CD4-positive, alpha-beta T cell (primary cell): ENCODE results near the gene KLHL18. TPM values are rescaled to one million over a fixed set of nuclear protein-coding genes. Genes with fewer than 3 reads are reported as not detected.

Experiments
- ATAC-seq: fragments of 200-7000 bp; cut with Tn5 transposase; one replicate; pipeline ENCODE4 v1.10.0; 2022; ENCODE audit warnings: mild to moderate bottlenecking; ENCODE audit not compliant: poor library complexity
- CTCF ChIA-PET: fragments of 350-600 bp; sonication (Branson Sonifier 250); formaldehyde crosslinking; loops from one replicate; lab custom pipeline; 2021; ENCODE audit warnings: antibody characterized with exemption, inconsistent platforms; lab: Charles Lee
- POLR2A ChIA-PET: fragments of 350-600 bp; sonication (Branson Sonifier 250); formaldehyde crosslinking; loops from one replicate; lab custom pipeline; 2021; ENCODE audit warnings: antibody characterized with exemption, inconsistent platforms; lab: Charles Lee
- DNase-seq, 14 experiments: peaks; one replicate each; pipeline ENCODE4 v3.0.0-alpha.2; 2013 to 2020; ENCODE audit warnings: mixed read lengths in 2 of 14
- H3K27ac ChIP-seq, 2 donors: one replicate each; pipeline versions ENCODE4 v1.5.1 to v1.7.0; 2013; ENCODE audit warnings: low read length in 2 of 2, low read depth in 1 of 2, mild to moderate bottlenecking in 1 of 2
- H3K27me3 ChIP-seq, 2 experiments: 1 replicate in 1 of 2; 2 replicates in 1 of 2; pipeline versions ENCODE4 v1.6.1 to v1.7.0; 2013; ENCODE audit warnings: low read length in 2 of 2, control low read depth in 1 of 2, mild to moderate bottlenecking in 1 of 2, moderate library complexity in 1 of 2; ENCODE audit not compliant: insufficient read depth in 2 of 2, control insufficient read depth in 1 of 2
- H3K36me3 ChIP-seq: one replicate; pipeline ENCODE4 v1.6.1; 2013; ENCODE audit warnings: low read length, control low read depth; ENCODE audit not compliant: insufficient read depth
- H3K4me1 ChIP-seq: one replicate; pipeline ENCODE4 v1.6.1; 2013; ENCODE audit warnings: low read length, control low read depth; ENCODE audit not compliant: insufficient read depth
- H3K4me3 ChIP-seq: one replicate; pipeline ENCODE4 v1.5.1; 2013; ENCODE audit warnings: mild to moderate bottlenecking, low read length, moderate library complexity
- H3K9me3 ChIP-seq, 2 experiments: 1 replicate in 1 of 2; 2 replicates in 1 of 2; pipeline versions ENCODE4 v1.6.1 to v1.7.0; 2013; ENCODE audit warnings: low read length in 2 of 2, mild to moderate bottlenecking in 2 of 2, control low read depth in 1 of 2, moderate library complexity in 1 of 2; ENCODE audit not compliant: control insufficient read depth in 1 of 2, insufficient read depth in 1 of 2
- H3K27ac Mint-ChIP-seq: one replicate; pipeline ENCODE4 v1.8.0; 2020; ENCODE audit warnings: mixed read lengths
- H3K27me3 Mint-ChIP-seq: one replicate; pipeline ENCODE4 v1.8.0; 2021; ENCODE audit warnings: mixed read lengths
- H3K36me3 Mint-ChIP-seq: one replicate; pipeline ENCODE4 v1.8.0; 2021; ENCODE audit warnings: low read depth, mixed read lengths
- H3K4me1 Mint-ChIP-seq: one replicate; pipeline ENCODE4 v1.8.0; 2021; ENCODE audit warnings: low read depth, mixed read lengths
- H3K4me3 Mint-ChIP-seq: one replicate; pipeline ENCODE4 v1.8.0; 2020; ENCODE audit warnings: mild to moderate bottlenecking, mixed read lengths
- H3K9me3 Mint-ChIP-seq: one replicate; pipeline ENCODE4 v1.8.0; 2020; ENCODE audit warnings: mixed read lengths
- CTCF ChIP-seq: fragments of 200-600 bp; IDR thresholded peaks from one replicate; pipeline ENCODE4 v1.8.0; 2022; ENCODE audit warnings: antibody characterized with exemption, mild to moderate bottlenecking
- intact Hi-C, 2 experiments: fragments of 100-400 bp; cut with DNase I in 1 of 2; cut with micrococcal nuclease in 1 of 2; formaldehyde crosslinking; loops; one replicate each; pipeline versions ENCODE4 v1.15.1 to v1.9.0; 2023 to 2025; cut with DNase I, micrococcal nuclease
- total RNA-seq, 174 experiments: library from RNA in 2 of 174; stranded (reverse) in 2 of 174; gene quantifications; one replicate each; pipeline ENCODE4 v1.2.3 and lab custom pipeline; 2021 to 2026

KLHL18 gene
- total RNA-seq, 2 experiments from 2014 or later: 43.3 to 43.7 TPM

GRCh38 chr3:47280519-47280918 is 2.2 kb upstream of the KLHL18 start:
- no peaks in the 10 kb centered on the region for H3K36me3 ChIP-seq
- H3K4me1 ChIP-seq: peaks cover 36% of the 10 kb centered on the region
- peaks cover 23% of the 10 kb centered on the region for H3K36me3 Mint-ChIP-seq
- ChIA-PET POLR2A (no interaction called here), CTCF (interaction anchor here (2.4 kb wide), 1 partner anchor 116 kb away, joined by 12 read pairs; the partner anchor contains the start of gene SETD2)
- no peaks in the 10 kb centered on the region for H3K27me3 Mint-ChIP-seq
- ATAC-seq (no peak), DNase-seq (no peak)
- no peaks in the 10 kb centered on the region for H3K9me3 Mint-ChIP-seq
- intact Hi-C loops: loop anchor here in 1 of 2 experiments (5.0 to 10.0 kb wide), 4 partner anchors 303 to 1327 kb away; partner anchors contain the start of genes CCDC12, NBEAL2, SMARCC1 and UQCRC1
- no peak overlapping the region for H3K4me3 Mint-ChIP-seq
- H3K27ac Mint-ChIP-seq: no peak overlapping the region
- H3K9me3 ChIP-seq: no peaks in the 10 kb centered on the region
- H3K4me3 ChIP-seq: no peak overlapping the region
- no peak overlapping the region for H3K27ac ChIP-seq
- peaks cover 30% of the 10 kb centered on the region for H3K4me1 Mint-ChIP-seq
- no peaks in the 10 kb centered on the region for H3K27me3 ChIP-seq
- no peak for TF ChIP-seq CTCF

- Histone ChIP-seq H3K36me3 (peaks cover 8% of the 10 kb centered on the region), H3K4me1 (peaks cover 45% of the 10 kb centered on the region), H3K9me3 (no peaks in the 10 kb centered on the region), H3K4me3 (peak overlapping the region; percentile 78), H3K27me3 (no peaks in the 10 kb centered on the region), H3K27ac (peak overlapping the region; percentile 95 to 98)
- H3K4me3 Mint-ChIP-seq: peak overlapping the region; percentile 98
- peaks cover 42% of the 10 kb centered on the region for H3K4me1 Mint-ChIP-seq
- no peaks in the 10 kb centered on the region for H3K27me3 Mint-ChIP-seq
- no peak for TF ChIP-seq CTCF
- H3K9me3 Mint-ChIP-seq: no peaks in the 10 kb centered on the region
- intact Hi-C loops: loop anchor here (1.0 to 10.0 kb wide), 8 partner anchors 98 to 1324 kb away; partner anchors contain the start of genes PTPN23 (in 2 of the 2), SETD2 (in 2 of the 2), CCDC12 (in 1 of the 2) and ELP6 (in 1 of the 2)
- ChIA-PET CTCF (interaction anchor here (1.9 kb wide), 1 partner anchor 119 kb away, joined by 9 read pairs; the partner anchor contains the start of gene SETD2), POLR2A (interaction anchor here (0.5 to 2.6 kb wide), 4 partner anchors 11 to 744 kb away, joined by 3 to 15 read pairs (median 4); partner anchors contain the start of gene SETD2)
- peak; percentile 11 for ATAC-seq
- DNase-seq: peak in 7 of 14 experiments; percentile 11 to 38 (median 19)
- H3K36me3 Mint-ChIP-seq: peaks cover 30% of the 10 kb centered on the region
- H3K27ac Mint-ChIP-seq: peak overlapping the region; percentile 99
These were observed 421 bp downstream of the KLHL18 start for GRCh38 chr3:47283193-47283537.

GRCh38 chr3:47283591-47284364 is 1.0 kb downstream of the KLHL18 start:
- Mint-ChIP-seq H3K4me1 (peaks cover 45% of the 10 kb centered on the region), H3K27ac (peak overlapping the region; percentile 99), H3K36me3 (peaks cover 37% of the 10 kb centered on the region), H3K4me3 (peak overlapping the region; percentile 98), H3K27me3 (no peaks in the 10 kb centered on the region), H3K9me3 (no peaks in the 10 kb centered on the region)
- CTCF ChIA-PET: interaction anchor here (0.6 to 1.9 kb wide), 2 partner anchors 40 to 119 kb away, joined by 3 to 9 read pairs; partner anchors contain the start of gene SETD2
- peak in 6 of 14 experiments; percentile 3 to 33 (median 16) for DNase-seq
- no peak for ATAC-seq
- Histone ChIP-seq H3K4me1 (peaks cover 45% of the 10 kb centered on the region), H3K9me3 (no peaks in the 10 kb centered on the region), H3K36me3 (peaks cover 14% of the 10 kb centered on the region), H3K27me3 (no peaks in the 10 kb centered on the region), H3K4me3 (peak overlapping the region; percentile 78), H3K27ac (peak overlapping the region; percentile 95 to 98)
- POLR2A ChIA-PET: interaction anchor here (1.8 to 2.6 kb wide), 2 partner anchors 10 to 120 kb away, joined by 6 to 15 read pairs; partner anchors contain the start of gene SETD2
- TF ChIP-seq CTCF: no peak
- intact Hi-C loops: loop anchor here (1.0 to 10.0 kb wide), 8 partner anchors 97 to 1324 kb away; partner anchors contain the start of genes PTPN23 (in 2 of the 2), SETD2 (in 2 of the 2), CCDC12 (in 1 of the 2) and ELP6 (in 1 of the 2)
